Astrocyte (in vitro differentiated cells and primary cell): ENCODE data around the gene CCDC178. TPM values are rescaled to one million over a fixed set of nuclear protein-coding genes. Genes with fewer than 3 reads are reported as not detected.
"Not testable (repeated sequence)": the region's sequence is repeated elsewhere in the genome, so short reads cannot be mapped to it uniquely, and the experiment has no call there.

Source experiments
- DNase-seq: peaks from one replicate; pipeline ENCODE4 v3.0.0-alpha.2; 2010; ENCODE audit warnings: low read depth
- FAIRE-seq: peaks from 2 replicates; lab custom pipeline; 2011; peaks lifted over from hg19 to GRCh38; lab: Jason Lieb, UNC
- H2AFZ ChIP-seq: 2 replicates; pipeline ENCODE4 v1.6.0; 2012; ENCODE audit warnings: low read depth, low read length, inconsistent platforms
- H3K27ac ChIP-seq: 2 replicates; pipeline ENCODE4 v1.5.1; 2011; ENCODE audit warnings: low read depth, low read length, inconsistent platforms
- H3K27me3 ChIP-seq: 2 replicates; pipeline ENCODE4 v1.6.0; 2011; ENCODE audit warnings: low read length, inconsistent platforms; ENCODE audit not compliant: insufficient read depth
- H3K36me3 ChIP-seq: 2 replicates; pipeline ENCODE4 v1.5.1; 2011; ENCODE audit warnings: low read length, inconsistent platforms; ENCODE audit not compliant: insufficient read depth
- H3K4me1 ChIP-seq: 2 replicates; pipeline ENCODE4 v1.5.1; 2011; ENCODE audit warnings: low read length, inconsistent platforms; ENCODE audit not compliant: insufficient read depth
- H3K4me2 ChIP-seq: 2 replicates; pipeline ENCODE4 v1.6.0; 2012; ENCODE audit warnings: low read length, inconsistent platforms
- H3K4me3 ChIP-seq: 2 replicates; pipeline ENCODE4 v1.5.1; 2011; ENCODE audit warnings: low read depth, mild to moderate bottlenecking, low read length, inconsistent platforms; ENCODE audit not compliant: insufficient read depth
- H3K79me2 ChIP-seq: 2 replicates; pipeline ENCODE4 v1.6.0; 2012; ENCODE audit warnings: mild to moderate bottlenecking, low read length, inconsistent platforms; ENCODE audit not compliant: insufficient read depth
- H3K9ac ChIP-seq: 2 replicates; pipeline ENCODE4 v1.6.0; 2012; ENCODE audit warnings: mild to moderate bottlenecking, low read length, inconsistent platforms
- H3K9me3 ChIP-seq: 2 replicates; pipeline ENCODE4 v1.5.1; 2012; ENCODE audit warnings: low read depth, mild to moderate bottlenecking, low read length, inconsistent platforms; ENCODE audit not compliant: insufficient read depth
- H4K20me1 ChIP-seq: 2 replicates; pipeline ENCODE4 v1.6.0; 2012; ENCODE audit warnings: low read length, inconsistent platforms; ENCODE audit not compliant: insufficient read depth
- H3K27ac Mint-ChIP-seq: one replicate; pipeline ENCODE4 v1.8.0; 2021; ENCODE audit warnings: mild to moderate bottlenecking, mixed read lengths; ENCODE audit not compliant: unreplicated experiment
- H3K27me3 Mint-ChIP-seq: one replicate; pipeline ENCODE4 v1.8.0; 2021; ENCODE audit warnings: low read depth, mixed read lengths; ENCODE audit not compliant: unreplicated experiment
- H3K36me3 Mint-ChIP-seq: one replicate; pipeline ENCODE4 v1.8.0; 2021; ENCODE audit warnings: low read depth, mixed read lengths; ENCODE audit not compliant: unreplicated experiment
- H3K4me1 Mint-ChIP-seq: one replicate; pipeline ENCODE4 v1.8.0; 2021; ENCODE audit warnings: low read depth, mixed read lengths; ENCODE audit not compliant: unreplicated experiment
- H3K4me3 Mint-ChIP-seq: one replicate; pipeline ENCODE4 v1.8.0; 2021; ENCODE audit warnings: mild to moderate bottlenecking, moderate library complexity, mixed read lengths; ENCODE audit not compliant: unreplicated experiment
- H3K9me3 Mint-ChIP-seq: one replicate; pipeline ENCODE4 v1.8.0; 2021; ENCODE audit warnings: mild to moderate bottlenecking, mixed read lengths; ENCODE audit not compliant: unreplicated experiment
- EZH2 ChIP-seq: IDR thresholded peaks from 2 replicates; pipeline ENCODE4 v1.6.1; 2012; ENCODE audit warnings: mild to moderate bottlenecking, low read length, inconsistent platforms; ENCODE audit not compliant: insufficient read depth
- total RNA-seq: library from RNA; stranded (reverse); gene quantifications from 2 replicates; pipeline ENCODE4 v1.2.1, GENCODE V29; 2021
- TF ChIP-seq, protein P1 (sequence below): IDR thresholded peaks from 2 replicates; pipeline ENCODE4 v1.5.1; 2011; ENCODE audit warnings: low read depth, mild to moderate bottlenecking, inconsistent platforms, low read length, moderate library complexity; ENCODE audit not compliant: insufficient read depth

CCDC178 gene
- total RNA-seq, 1 donor from 2014 or later = 0.30 TPM

DNA sequence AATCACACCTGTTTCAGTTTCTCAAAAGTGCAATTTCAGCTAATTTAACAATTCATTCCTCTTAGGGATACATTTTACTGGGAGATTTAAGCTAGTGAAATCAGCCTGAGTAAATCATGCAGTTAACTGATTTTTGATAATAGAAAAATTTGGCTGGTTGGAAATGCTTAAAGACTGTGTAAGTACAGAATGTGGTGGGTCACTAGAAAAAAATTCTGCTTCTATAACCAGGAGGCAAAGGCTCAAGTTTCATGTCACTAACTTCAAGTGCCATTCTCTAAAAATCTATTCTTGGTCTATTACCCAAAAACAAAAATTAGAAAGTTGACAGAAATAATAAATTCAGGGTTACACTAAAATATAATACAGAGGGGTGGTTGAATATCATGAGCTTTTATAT lies 271.3 kb downstream of the CCDC178 start:
- no peak overlapping the region for H3K27ac ChIP-seq
- TF ChIP-seq, protein P1, sequence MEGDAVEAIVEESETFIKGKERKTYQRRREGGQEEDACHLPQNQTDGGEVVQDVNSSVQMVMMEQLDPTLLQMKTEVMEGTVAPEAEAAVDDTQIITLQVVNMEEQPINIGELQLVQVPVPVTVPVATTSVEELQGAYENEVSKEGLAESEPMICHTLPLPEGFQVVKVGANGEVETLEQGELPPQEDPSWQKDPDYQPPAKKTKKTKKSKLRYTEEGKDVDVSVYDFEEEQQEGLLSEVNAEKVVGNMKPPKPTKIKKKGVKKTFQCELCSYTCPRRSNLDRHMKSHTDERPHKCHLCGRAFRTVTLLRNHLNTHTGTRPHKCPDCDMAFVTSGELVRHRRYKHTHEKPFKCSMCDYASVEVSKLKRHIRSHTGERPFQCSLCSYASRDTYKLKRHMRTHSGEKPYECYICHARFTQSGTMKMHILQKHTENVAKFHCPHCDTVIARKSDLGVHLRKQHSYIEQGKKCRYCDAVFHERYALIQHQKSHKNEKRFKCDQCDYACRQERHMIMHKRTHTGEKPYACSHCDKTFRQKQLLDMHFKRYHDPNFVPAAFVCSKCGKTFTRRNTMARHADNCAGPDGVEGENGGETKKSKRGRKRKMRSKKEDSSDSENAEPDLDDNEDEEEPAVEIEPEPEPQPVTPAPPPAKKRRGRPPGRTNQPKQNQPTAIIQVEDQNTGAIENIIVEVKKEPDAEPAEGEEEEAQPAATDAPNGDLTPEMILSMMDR = no peak
- TF ChIP-seq EZH2 = no peak
- H3K27me3 Mint-ChIP-seq = no peaks in the 10 kb centered on the region
- no peak overlapping the region for H3K9ac ChIP-seq
- H3K4me1 Mint-ChIP-seq = peaks cover 9% of the 10 kb centered on the region
- no peaks in the 10 kb centered on the region for H3K79me2 ChIP-seq
- H3K4me2 ChIP-seq = no peak overlapping the region
- no peak overlapping the region for H3K4me3 ChIP-seq
- H3K27me3 ChIP-seq = no peaks in the 10 kb centered on the region
- no peaks in the 10 kb centered on the region for H4K20me1 ChIP-seq
- H3K4me1 ChIP-seq = no peaks in the 10 kb centered on the region
- H3K9me3 Mint-ChIP-seq = no peaks in the 10 kb centered on the region
- no peaks in the 10 kb centered on the region for H3K9me3 ChIP-seq
- H3K27ac Mint-ChIP-seq = no peak overlapping the region
- no peaks in the 10 kb centered on the region for H3K36me3 ChIP-seq
- no peaks in the 10 kb centered on the region for H3K36me3 Mint-ChIP-seq
- FAIRE-seq (no peak), DNase-seq (no peak)
- H3K4me3 Mint-ChIP-seq = no peak overlapping the region
- H2AFZ ChIP-seq = no peak overlapping the region

DNA sequence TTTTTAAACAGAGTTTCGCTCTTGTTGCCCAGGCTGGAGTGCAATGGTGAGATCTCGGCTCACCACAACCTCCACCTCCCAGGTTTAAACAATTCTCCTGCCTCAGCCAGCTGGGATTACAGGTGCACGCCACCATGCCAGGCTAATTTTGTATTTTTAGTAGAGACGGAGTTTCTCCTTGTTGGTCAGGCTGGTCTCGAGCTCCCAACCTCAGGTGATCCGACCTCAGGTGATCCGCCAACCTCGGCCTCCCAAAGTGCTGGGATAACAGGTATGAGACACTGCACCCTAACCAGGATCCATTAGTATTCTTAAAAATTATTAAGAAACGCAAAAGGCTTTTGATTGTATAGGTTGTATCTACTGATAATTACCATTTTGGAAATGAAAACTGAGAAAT lies 276.4 kb downstream of the CCDC178 start:
- H3K79me2 ChIP-seq, DNase-seq, H3K4me3 Mint-ChIP-seq, H3K27me3 Mint-ChIP-seq, H3K27me3 ChIP-seq, H3K27ac Mint-ChIP-seq, H3K4me1 ChIP-seq, H3K4me2 ChIP-seq, FAIRE-seq, H3K4me3 ChIP-seq, H4K20me1 ChIP-seq, H3K9me3 Mint-ChIP-seq, H3K9me3 ChIP-seq, H2AFZ ChIP-seq, H3K36me3 ChIP-seq, H3K36me3 Mint-ChIP-seq, H3K9ac ChIP-seq, H3K27ac ChIP-seq: not testable (repeated sequence)
- H3K4me1 Mint-ChIP-seq = peaks cover 15% of the 10 kb centered on the region

DNA sequence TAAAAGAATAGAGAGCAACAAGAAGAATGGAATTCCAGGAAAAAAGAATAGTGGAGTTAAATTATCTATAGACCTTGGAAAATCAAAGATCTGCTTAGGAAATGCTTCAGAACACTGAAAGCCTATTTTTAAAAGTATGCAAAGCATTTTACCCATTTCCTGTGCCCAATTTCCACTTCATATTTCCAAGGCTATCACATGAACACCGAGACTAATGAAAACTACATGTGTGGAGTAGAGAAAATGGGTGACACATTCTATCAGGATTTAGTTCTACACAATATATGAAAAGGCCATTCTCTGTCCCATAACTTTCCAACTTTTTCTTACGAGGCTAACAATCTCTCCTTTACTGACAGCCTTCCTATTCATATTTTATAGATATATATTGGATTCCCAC lies 279.4 kb downstream of the CCDC178 start:
- peak overlapping the region; percentile 75 for H3K27ac Mint-ChIP-seq
- no peaks in the 10 kb centered on the region for H3K36me3 ChIP-seq
- H3K27ac ChIP-seq = no peak overlapping the region
- TF ChIP-seq, protein P1 = no peak
- no peak for TF ChIP-seq EZH2
- no peaks in the 10 kb centered on the region for H3K9me3 ChIP-seq
- FAIRE-seq = no peak
- no peaks in the 10 kb centered on the region for H3K79me2 ChIP-seq
- no peaks in the 10 kb centered on the region for H3K9me3 Mint-ChIP-seq
- H3K27me3 ChIP-seq = no peaks in the 10 kb centered on the region
- no peaks in the 10 kb centered on the region for H3K36me3 Mint-ChIP-seq
- no peak overlapping the region for H3K9ac ChIP-seq
- H2AFZ ChIP-seq = no peak overlapping the region
- peaks cover 22% of the 10 kb centered on the region for H3K4me1 Mint-ChIP-seq
- no peak overlapping the region for H3K4me3 Mint-ChIP-seq
- no peak overlapping the region for H3K4me3 ChIP-seq
- H3K4me2 ChIP-seq = no peak overlapping the region
- H3K27me3 Mint-ChIP-seq = no peaks in the 10 kb centered on the region
- DNase-seq = no peak
- no peaks in the 10 kb centered on the region for H4K20me1 ChIP-seq
- no peaks in the 10 kb centered on the region for H3K4me1 ChIP-seq
